H54 (cell line): ENCODE measurements around the gene SUMF1.

Experiments
- DNase-seq: peaks from one replicate; pipeline ENCODE4 v3.0.0; 2011; ENCODE audit warnings: low spot score, mixed read lengths; ENCODE audit not compliant: insufficient read length
- FAIRE-seq: peaks from 3 replicates; lab custom pipeline; 2011; peaks lifted over from hg19 to GRCh38; lab: Jason Lieb, UNC
- POLR2A ChIP-seq: IDR thresholded peaks from 2 replicates; pipeline ENCODE4 v1.6.1; 2011; ENCODE audit warnings: low read depth, mild to moderate bottlenecking, low read length

Gene SUMF1

GRCh38 chr3:4505688-4506558 is 38.9 kb upstream of the SUMF1 start:
- FAIRE-seq (no peak), DNase-seq (no peak)
- no peak for TF ChIP-seq POLR2A

- DNase-seq (no peak), FAIRE-seq (no peak)
- no peak for TF ChIP-seq POLR2A
Measured at GRCh38 chr3:4504340-4505261, 37.5 kb upstream of the SUMF1 start.

- DNase-seq (no peak), FAIRE-seq (no peak)
- no peak for TF ChIP-seq POLR2A
Measured at GRCh38 chr3:4503050-4503449, 36.0 kb upstream of the SUMF1 start.

- DNase-seq (no peak), FAIRE-seq (no peak)
- no peak for TF ChIP-seq POLR2A
Measured at GRCh38 chr3:4501927-4502326, 34.9 kb upstream of the SUMF1 start.

GRCh38 chr3:4501437-4501836 is 34.4 kb upstream of the SUMF1 start:
- no peak for TF ChIP-seq POLR2A
- DNase-seq, result no peak
- no peak for FAIRE-seq

GRCh38 chr3:4498446-4498845 is 31.4 kb upstream of the SUMF1 start:
- TF ChIP-seq POLR2A, result no peak
- no peak for FAIRE-seq
- DNase-seq, result no peak

- TF ChIP-seq POLR2A, result no peak
- DNase-seq (no peak), FAIRE-seq (no peak)
Measured at GRCh38 chr3:4497843-4498324, 30.8 kb upstream of the SUMF1 start.

GRCh38 chr3:4497005-4497692 is 30.1 kb upstream of the SUMF1 start:
- FAIRE-seq, result no peak
- no peak for DNase-seq
- TF ChIP-seq POLR2A, result no peak

GRCh38 chr3:4496087-4496452 is 29.0 kb upstream of the SUMF1 start:
- no peak for FAIRE-seq
- no peak for TF ChIP-seq POLR2A
- no peak for DNase-seq

GRCh38 chr3:4495294-4496086 is 28.4 kb upstream of the SUMF1 start:
- DNase-seq (no peak), FAIRE-seq (no peak)
- TF ChIP-seq POLR2A, result no peak

GRCh38 chr3:4494895-4495264 is 27.8 kb upstream of the SUMF1 start:
- no peak for TF ChIP-seq POLR2A
- FAIRE-seq (no peak), DNase-seq (no peak)

- FAIRE-seq, result no peak
- peak; percentile 26 for DNase-seq
- no peak for TF ChIP-seq POLR2A
Measured at GRCh38 chr3:4493941-4494894, 27.1 kb upstream of the SUMF1 start.
